GM18951 (cell line): ENCODE results near the gene B4GALT4.

Source experiments
- POLR2A ChIP-seq: IDR thresholded peaks from 4 replicates; pipeline ENCODE4 v1.6.1; 2011; ENCODE audit warnings: mild to moderate bottlenecking; ENCODE audit not compliant: insufficient read length, insufficient read depth; ENCODE audit errors: extremely low read depth
- in situ Hi-C: fragments of 300-500 bp; cut with MboI; formaldehyde crosslinking; loops from one replicate; pipeline ENCODE4 v1.12.0; 2022; ENCODE audit warnings: low sequenced_read_pairs, mixed read lengths, inconsistent platforms; ENCODE audit not compliant: unreplicated experiment

Gene B4GALT4

DNA sequence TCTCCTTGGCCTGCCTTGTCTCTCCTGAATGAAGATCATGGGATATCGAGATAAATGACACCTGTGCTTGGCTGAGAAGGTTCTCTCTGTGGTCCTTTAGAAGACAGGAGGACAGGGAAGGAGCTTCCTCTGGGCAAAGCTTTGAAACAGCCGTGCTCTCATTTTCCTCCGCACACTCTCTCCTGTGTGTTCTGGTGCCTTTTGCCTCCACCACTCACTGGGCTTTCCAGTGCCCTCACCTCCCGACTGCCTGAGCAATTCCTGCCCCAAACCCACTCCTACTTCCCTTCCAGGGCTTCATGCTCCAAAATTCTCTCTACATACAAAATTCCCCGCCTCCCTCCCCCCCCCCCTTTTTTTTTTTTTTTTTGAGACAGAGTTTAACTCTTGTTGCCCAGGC is 35.0 kb downstream of the B4GALT4 start:
- in situ Hi-C loops = no loop called here
- TF ChIP-seq POLR2A = no peak

DNA sequence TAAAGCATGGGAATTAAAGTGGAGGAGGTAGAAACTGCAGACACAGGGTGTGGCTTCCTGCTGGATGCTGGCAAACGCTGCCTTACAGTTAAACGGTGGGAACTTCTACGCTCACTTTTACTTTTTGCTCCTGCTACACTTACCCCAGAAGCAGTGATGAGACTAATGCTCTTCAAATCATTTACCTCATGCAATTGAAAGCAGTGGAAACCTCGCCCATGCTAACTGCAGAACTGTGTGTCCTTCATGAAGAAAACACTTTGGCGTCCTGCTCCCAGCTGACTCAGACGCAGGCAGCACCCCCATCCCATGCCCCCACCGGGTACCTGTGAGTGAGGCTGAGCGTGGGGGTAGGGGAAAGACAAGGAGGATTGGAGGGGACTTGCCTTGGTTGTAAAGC is 35.5 kb downstream of the B4GALT4 start:
- TF ChIP-seq POLR2A = no peak
- in situ Hi-C loops = no loop called here

DNA sequence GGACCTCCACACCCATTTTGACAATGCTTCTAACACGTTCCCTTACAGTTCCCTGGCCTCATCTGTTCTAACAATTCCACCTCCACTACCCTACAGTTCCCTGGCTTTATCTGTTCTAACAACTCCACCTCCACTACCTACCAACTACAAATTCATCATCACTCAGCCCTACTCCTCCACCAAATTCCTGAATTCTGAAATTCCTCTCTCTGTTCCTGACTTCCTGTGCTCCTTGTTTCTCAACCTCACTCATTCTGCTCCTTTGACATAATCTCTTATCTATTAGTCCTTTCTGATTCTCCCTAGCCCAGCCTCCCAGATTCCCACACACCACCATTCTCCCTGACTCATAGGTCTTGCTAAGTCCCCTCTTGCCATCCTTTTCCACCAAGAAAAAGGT is 44.8 kb downstream of the B4GALT4 start:
- in situ Hi-C loops = no loop called here
- TF ChIP-seq POLR2A = no peak

DNA sequence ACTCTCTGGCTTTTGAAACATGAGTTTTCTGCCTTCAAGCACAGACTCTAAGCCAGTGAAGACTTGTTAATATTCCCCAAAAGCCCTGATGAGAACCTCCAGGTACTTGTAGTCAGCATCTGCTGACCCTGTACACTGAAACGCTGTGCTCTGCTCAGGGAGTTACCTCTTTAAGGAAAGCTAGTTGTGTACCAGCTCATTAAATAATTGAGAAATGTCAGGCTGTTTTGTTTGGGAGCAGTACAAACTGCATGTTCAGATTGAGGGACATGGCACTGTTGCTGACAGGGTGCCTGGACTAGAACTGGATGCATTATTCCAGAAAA is 45.6 kb downstream of the B4GALT4 start:
- in situ Hi-C loops = no loop called here
- no peak for TF ChIP-seq POLR2A

DNA sequence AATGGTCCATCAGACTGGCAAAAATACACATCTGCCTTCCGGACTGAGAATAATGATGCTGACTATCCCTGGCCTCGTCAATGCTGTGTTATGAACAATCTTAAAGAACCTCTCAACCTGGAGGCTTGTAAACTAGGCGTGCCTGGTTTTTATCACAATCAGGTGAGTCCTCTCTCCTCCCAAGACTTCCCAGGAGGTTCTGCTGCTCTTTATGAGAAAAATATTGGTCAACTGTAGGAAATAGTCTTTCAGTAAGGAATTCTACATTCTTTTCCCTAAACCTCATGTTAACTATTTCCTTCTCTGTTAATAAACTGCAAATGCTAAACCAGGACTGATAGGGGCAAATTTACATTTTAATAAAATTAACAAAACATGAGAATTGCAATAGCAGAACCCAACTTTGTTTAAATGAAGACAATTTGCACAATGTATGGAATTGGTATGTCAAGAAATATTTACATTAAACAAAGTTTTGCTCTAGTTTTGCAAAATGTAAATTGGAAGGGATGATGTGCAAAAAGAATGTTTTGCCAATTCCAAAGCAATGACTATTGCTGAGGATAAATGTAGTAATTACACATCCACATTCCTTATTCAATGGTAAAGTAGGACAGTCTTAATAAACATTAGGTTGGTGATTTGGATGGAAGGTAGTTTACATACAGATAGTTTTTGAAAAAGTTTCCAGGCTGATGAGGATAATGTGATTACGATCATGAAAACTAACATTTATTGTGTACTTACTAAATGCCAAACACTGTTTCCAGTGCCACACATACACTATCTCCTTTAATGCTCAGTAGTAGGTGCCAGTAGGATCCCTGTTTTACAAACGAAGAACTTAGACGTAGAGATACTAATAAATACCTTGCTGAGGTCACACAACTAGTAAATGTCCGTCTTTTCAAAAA is 46.2 kb downstream of the B4GALT4 start:
- in situ Hi-C loops = no loop called here
- no peak for TF ChIP-seq POLR2A

DNA sequence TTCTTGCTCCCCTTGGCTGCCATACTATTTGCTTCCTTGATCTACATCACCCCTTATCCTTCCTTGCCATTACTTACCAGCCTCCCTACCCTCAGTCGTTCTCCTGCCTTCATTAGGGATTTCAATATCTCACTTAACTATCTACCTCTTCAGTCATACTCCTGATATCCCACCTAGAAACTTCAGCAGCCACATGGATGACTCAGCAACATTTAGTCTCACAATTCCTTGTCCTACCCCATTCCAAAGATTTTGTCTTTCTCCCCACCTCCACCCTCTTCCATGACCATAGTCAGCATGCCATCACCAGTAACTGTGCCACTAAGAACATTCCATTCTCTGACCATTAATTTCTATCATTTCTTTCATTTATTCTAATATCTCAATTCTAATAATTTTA is 48.9 kb downstream of the B4GALT4 start:
- in situ Hi-C loops = no loop called here
- no peak for TF ChIP-seq POLR2A

DNA sequence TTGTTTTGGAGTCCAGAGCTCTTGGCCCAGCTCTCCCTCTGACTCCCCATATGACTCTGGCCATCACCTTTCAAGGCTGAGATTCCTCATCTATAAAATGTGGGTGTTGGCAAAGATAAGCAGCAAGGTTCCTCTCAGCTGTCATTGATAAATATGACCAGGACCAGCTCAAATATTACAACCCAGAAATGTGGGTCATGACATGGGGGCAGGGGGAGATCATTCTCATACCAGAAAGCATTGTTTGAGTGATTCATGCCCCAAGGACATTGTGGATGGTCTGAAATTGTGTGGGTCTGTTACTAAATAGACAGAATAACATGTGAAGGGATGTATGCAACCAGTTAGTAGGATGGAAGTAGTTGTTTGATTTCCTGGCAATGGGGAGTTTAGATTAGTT is 53.4 kb downstream of the B4GALT4 start:
- no peak for TF ChIP-seq POLR2A
- in situ Hi-C loops = no loop called here

DNA sequence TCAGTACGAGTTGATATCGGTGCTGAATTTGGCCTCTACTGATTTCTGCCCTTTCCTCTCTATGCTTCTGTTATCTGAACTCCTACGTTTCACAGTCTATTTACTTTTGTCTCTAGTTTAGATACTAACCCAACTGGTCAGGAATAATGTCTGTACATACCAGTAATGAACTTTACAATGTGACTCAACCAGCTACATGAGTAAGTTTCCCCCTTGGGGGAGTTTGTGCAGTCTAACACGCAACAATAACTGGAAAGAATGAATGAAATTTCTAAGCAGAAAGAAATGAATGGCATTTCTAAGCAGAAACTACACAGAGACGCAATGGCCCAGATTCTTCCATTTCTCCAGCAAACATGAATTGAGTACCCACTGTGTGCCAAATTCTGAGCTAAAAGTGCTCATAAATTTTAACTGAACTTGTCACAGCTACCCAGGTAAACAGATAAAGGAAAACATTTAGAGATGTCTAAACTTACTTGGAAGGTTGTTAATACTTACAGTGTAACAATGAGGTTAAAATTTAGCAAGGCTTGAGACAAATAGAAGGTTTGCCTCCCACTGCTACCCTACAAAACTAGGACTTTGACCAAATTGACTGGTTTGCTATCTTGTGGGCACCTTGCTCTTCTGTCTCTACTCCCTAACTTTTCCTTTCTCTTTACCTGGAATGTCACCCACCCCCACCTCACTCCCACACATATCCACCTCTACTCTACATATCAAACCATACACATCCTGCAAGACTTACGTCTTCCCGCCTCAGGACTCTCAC is 55.7 kb downstream of the B4GALT4 start:
- in situ Hi-C loops = no loop called here
- no peak for TF ChIP-seq POLR2A

DNA sequence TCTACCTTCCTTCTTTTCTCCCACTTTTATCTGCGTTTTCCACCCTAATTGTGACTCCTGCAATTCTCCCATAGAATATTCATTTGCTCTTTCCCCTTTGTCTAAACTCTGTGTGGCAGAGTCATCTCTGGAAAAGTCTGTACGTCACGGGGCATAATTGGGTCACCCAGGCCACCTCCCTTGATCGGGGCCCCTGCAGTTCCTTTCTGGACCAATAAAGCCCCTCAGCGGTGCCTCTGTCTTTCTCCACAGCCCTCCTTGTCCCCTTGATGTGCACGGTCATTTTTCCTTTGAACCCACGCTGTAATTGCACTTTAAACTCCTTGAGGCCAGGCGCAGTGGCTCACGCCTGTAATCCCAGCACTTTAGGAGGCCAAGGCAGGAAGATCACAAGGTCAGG is 56.6 kb downstream of the B4GALT4 start:
- in situ Hi-C loops = no loop called here
- TF ChIP-seq POLR2A = no peak

DNA sequence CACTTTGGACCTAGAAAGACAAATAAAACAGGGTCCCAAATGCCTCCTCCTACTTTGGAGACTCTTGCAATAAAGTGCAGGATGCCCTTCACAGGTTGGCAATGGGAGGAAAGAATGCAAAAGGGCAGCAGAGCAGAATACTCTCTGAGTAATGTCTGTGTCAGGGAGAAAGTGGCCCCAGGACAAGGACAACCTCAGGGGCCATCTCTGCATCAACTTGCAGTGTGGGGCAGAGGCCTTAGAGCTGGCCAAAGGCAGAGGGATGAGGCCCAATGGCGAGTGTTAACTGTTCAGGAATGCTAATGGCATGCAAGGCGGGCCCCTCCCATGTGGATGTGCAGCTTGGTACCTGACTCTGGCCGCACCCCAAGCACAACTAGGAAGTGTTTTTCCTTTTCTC is 58.9 kb downstream of the B4GALT4 start:
- TF ChIP-seq POLR2A = no peak
- in situ Hi-C loops = no loop called here

DNA sequence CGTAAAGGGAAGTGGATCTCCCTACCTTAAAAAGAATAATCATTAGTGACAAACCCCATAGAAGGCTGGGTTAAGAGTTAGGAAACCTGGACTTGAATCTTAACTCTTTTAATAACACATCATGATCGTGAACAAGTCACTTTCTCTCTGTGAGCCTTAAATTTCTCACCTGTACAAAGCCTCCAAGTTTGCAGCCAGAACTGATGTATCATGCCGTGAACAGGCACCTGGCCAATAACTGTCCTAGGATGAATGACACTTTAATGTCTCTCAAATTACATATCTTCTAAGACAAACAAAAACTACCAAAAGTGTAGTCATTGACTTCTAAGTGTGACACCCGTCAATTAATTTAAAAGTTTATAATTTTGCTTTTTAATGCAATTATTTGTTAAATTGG is 63.4 kb downstream of the B4GALT4 start:
- in situ Hi-C loops = no loop called here
- no peak for TF ChIP-seq POLR2A

DNA sequence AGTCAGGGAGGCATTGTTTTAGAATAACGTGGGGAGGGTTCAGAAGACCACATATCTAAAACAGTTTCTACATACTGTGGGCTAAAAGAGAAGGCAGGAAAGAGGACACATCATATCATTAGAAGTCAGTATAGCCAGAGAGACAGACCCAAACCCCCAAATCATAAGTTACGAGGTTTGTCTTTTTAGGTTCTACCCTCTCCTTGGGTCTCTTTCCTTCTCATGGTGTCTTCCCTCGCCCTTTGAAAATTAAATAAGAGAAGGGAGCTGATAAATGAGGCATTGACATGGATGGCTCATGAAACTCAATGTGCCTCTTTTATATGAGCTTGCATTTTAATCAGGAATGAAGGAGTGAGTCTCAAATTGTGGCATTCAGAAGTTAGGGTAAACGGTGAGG is 63.9 kb downstream of the B4GALT4 start:
- in situ Hi-C loops = no loop called here
- TF ChIP-seq POLR2A = no peak

DNA sequence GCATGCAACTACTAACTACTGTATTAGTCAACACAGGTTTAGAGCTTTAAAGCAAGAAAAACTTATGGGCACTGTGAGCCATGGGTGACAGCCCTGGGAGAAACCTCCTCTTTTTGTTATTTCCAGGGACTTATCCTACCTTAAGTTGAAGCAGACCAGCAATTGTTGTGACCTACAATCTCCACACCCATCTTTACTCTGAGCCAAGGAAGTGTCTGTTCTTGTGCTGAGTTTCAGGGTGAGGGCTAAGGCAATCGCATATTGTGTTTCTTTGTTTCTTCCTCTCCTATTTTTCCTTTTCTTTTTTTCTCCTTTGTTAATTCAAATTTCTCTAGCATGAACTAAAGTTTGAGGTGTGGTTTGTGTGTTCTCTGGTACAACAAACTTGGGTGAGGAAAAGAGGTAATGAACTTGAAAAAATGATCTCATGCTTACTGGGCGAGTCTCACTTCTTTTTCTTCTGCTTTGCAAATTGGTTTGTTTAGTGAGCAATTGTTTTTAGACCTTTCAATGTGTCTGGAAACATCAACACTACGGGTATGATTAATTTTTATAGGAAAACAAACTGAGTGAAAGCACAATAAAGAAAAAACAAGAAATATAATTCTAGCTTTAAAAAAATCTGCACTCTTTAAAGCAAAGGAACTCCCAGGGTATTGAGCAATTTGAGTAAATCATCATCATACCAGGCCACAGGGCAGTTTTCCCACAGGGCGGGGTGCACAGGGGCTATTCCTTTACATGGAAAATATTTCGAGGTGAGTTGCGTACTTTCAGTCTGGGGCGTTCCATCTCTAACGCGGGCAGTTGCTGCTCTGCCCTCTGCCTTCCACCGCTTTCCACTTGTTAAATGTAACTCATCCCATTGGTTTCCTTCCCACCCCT is 64.6 kb downstream of the B4GALT4 start:
- no peak for TF ChIP-seq POLR2A
- in situ Hi-C loops = no loop called here

DNA sequence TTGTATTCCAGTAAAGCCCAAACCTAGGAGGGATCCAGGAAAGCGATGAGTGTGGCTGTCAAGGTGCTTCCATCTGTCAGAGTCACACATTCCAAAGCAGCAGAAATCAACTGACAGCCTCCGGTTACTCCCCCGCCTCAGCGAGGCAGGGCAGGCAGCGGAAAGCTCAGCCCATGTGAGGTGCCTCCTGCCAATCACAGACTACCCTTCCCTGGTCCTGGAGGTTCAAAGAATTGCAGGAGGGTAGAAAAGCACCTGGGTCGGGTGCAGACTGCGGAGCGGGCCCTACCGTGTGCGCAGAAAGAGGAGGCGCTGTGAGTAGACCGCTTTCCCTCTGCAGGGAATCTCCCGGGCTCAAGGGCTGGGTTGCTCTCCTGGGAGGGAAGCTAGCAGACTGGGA is 67.4 kb downstream of the B4GALT4 start, which contains the start of gene UPK1B:
TSS of gene UPK1B (plus strand) at position 274 of the 400 bp plus-strand sequence. CDS start 13,144 bp downstream, outside the sequence.
- in situ Hi-C loops = no loop called here
- no peak for TF ChIP-seq POLR2A
